GM12878 (cell line): ENCODE measurements around the gene RNF181. TPM values are rescaled to one million over a fixed set of nuclear protein-coding genes. Genes with fewer than 3 reads are reported as not detected.

Experiments used
- ATAC-seq: fragments of 200-7000 bp; cut with Tn5 transposase; 3 replicates; pipeline ENCODE4 v1.9.1; 2020; ENCODE audit warnings: mild to moderate bottlenecking, moderate library complexity
- BruUV-seq: library from RNA; stranded (reverse); fragments of 400-500 nt; replicated peaks from 2 replicates; lab custom pipeline; 2021; lab: Mats Ljungman, UMichigan
- CTCF ChIA-PET: fragments of 300-600 bp; sonication (Branson Sonifier 250); formaldehyde crosslinking; extraction: SDS; loops from one replicate; lab custom pipeline; 2021; ENCODE audit warnings: inconsistent platforms; lab: Yijun Ruan, JAX
- POLR2A ChIA-PET: fragments of 350-600 bp; formaldehyde crosslinking; extraction: SDS; loops from one replicate; lab custom pipeline; 2021; ENCODE audit warnings: inconsistent platforms; lab: Charles Lee
- RAD21 ChIA-PET: fragments of 300-600 bp; sonication (Branson Sonifier 250); formaldehyde crosslinking; loops from one replicate; lab custom pipeline; 2023; ENCODE audit warnings: antibody characterized with exemption; ENCODE audit not compliant: unreplicated experiment; lab: Charles Lee
- SMC1A ChIA-PET: fragments of 300-600 bp; sonication (Branson Sonifier 250); formaldehyde crosslinking; loops from one replicate; lab custom pipeline; 2023; ENCODE audit not compliant: unreplicated experiment, uncharacterized antibody; lab: Charles Lee
- DNase-seq: peaks from one replicate; pipeline ENCODE4 v3.0.0-alpha.2; 2011; ENCODE audit warnings: low read depth, low spot score
- FAIRE-seq: peaks from 3 replicates; lab custom pipeline; 2011; peaks lifted over from hg19 to GRCh38; lab: Jason Lieb, UNC
- H2AFZ ChIP-seq: 2 replicates; pipeline ENCODE4 v1.6.0; 2011; ENCODE audit warnings: low read depth, low read length, control low read depth; ENCODE audit not compliant: control insufficient read depth
- H3K27ac ChIP-seq: 2 replicates; pipeline ENCODE4 v1.5.1; 2011; ENCODE audit warnings: control low read depth; ENCODE audit not compliant: control insufficient read depth, insufficient read depth
- H3K27me3 ChIP-seq, 2 experiments: replicated peaks in 1 of 2; 2 replicates each; pipeline versions ENCODE4 v1.6.0 to v1.6.1; 2011; ENCODE audit warnings: low read length in 1 of 2; ENCODE audit not compliant: control insufficient read depth in 2 of 2, insufficient read depth in 2 of 2
- H3K36me3 ChIP-seq, 2 experiments: 2 replicates each; pipeline ENCODE4 v1.5.1; 2011; ENCODE audit warnings: low read length in 1 of 2; ENCODE audit not compliant: control insufficient read depth in 2 of 2, insufficient read depth in 2 of 2
- H3K4me1 ChIP-seq: 2 replicates; pipeline ENCODE4 v1.6.1; 2011; ENCODE audit warnings: mild to moderate bottlenecking, low read length, moderate library complexity, mixed read lengths; ENCODE audit not compliant: control insufficient read depth, insufficient read depth
- H3K4me2 ChIP-seq: 2 replicates; pipeline ENCODE4 v1.6.0; 2011; ENCODE audit warnings: control low read depth; ENCODE audit not compliant: control insufficient read depth, insufficient read depth
- H3K4me3 ChIP-seq: fragments of 200-600 bp; sonication (generic); 2 replicates; pipeline ENCODE4 v1.5.1; 2016
- H3K79me2 ChIP-seq: 2 replicates; pipeline ENCODE4 v1.6.0; 2011; ENCODE audit warnings: low read length; ENCODE audit not compliant: control insufficient read depth, insufficient read depth
- H3K9ac ChIP-seq: 2 replicates; pipeline ENCODE4 v1.8.0; 2011; ENCODE audit warnings: low read length, control low read depth, mixed read lengths; ENCODE audit not compliant: control insufficient read depth, insufficient read depth
- H3K9me3 ChIP-seq: replicated peaks from 3 replicates; pipeline ENCODE4 v1.5.1; 2011; ENCODE audit warnings: mild to moderate bottlenecking, low read length; ENCODE audit not compliant: control insufficient read depth, insufficient read depth
- H4K20me1 ChIP-seq: 2 replicates; pipeline ENCODE4 v1.6.0; 2011; ENCODE audit not compliant: control insufficient read depth, insufficient read depth
- ATF7 ChIP-seq: fragments of 450-650 bp; IDR thresholded peaks from 2 replicates; pipeline ENCODE4 v1.6.1; 2016; ENCODE audit warnings: low read depth, mild to moderate bottlenecking
- CTCF ChIP-seq, 3 experiments: IDR thresholded peaks in 2 of 3; conservative IDR thresholded peaks in 1 of 3; 2 replicates each; pipeline ENCODE4 v1.5.1; 2011; ENCODE audit warnings: low read depth in 3 of 3, low read length in 3 of 3, mild to moderate bottlenecking in 3 of 3, control low read depth in 2 of 3, moderate library complexity in 2 of 3, inconsistent platforms in 1 of 3, mixed read lengths in 1 of 3; ENCODE audit not compliant: control insufficient read depth in 2 of 3, insufficient read depth in 1 of 3; ENCODE audit errors: extremely low read depth in 1 of 3
- EED ChIP-seq: sonication (generic); IDR thresholded peaks from 2 replicates; pipeline ENCODE4 v1.6.1; 2016; ENCODE audit warnings: antibody characterized with exemption, low read depth
- FOXM1 ChIP-seq: IDR thresholded peaks from 2 replicates; pipeline ENCODE4 v1.6.1; 2012; ENCODE audit warnings: low read depth, mild to moderate bottlenecking, inconsistent platforms, low read length, moderate library complexity
- HDGF ChIP-seq: fragments of 450-650 bp; IDR thresholded peaks from 2 replicates; pipeline ENCODE4 v1.6.1; 2016; ENCODE audit warnings: antibody characterized with exemption
- POU2F2 ChIP-seq: IDR thresholded peaks from 3 replicates; pipeline ENCODE4 v1.6.1; 2011; ENCODE audit warnings: low read depth, mild to moderate bottlenecking, low read length, borderline replicate concordance
- RAD21 ChIP-seq: IDR thresholded peaks from 2 replicates; pipeline ENCODE4 v1.6.1; 2011; ENCODE audit warnings: mild to moderate bottlenecking, low read depth, low read length, moderate library complexity; ENCODE audit not compliant: insufficient read depth
- RUNX3 ChIP-seq: IDR thresholded peaks from 2 replicates; pipeline ENCODE4 v1.6.1; 2012; ENCODE audit warnings: low read length, inconsistent platforms
- SMARCA5 ChIP-seq: fragments of 450-650 bp; IDR thresholded peaks from 2 replicates; pipeline ENCODE4 v1.6.1; 2017; ENCODE audit warnings: mild to moderate bottlenecking
- SMC3 ChIP-seq: IDR thresholded peaks from 2 replicates; pipeline ENCODE4 v1.6.1; 2011; ENCODE audit warnings: low read length, improper control_type of control experiment, borderline replicate concordance
- USF1 ChIP-seq: IDR thresholded peaks from 2 replicates; pipeline ENCODE4 v1.6.1; 2011; ENCODE audit warnings: borderline replicate concordance, low read depth, mild to moderate bottlenecking, moderate library complexity, mixed read lengths, low read length; ENCODE audit not compliant: insufficient read depth; ENCODE audit errors: extremely low read length
- YY1 ChIP-seq: IDR thresholded peaks from 2 replicates; pipeline ENCODE4 v1.6.1; 2011; ENCODE audit warnings: low read depth, mild to moderate bottlenecking, low read length
- ZBTB4 ChIP-seq: fragments of 450-650 bp; formaldehyde crosslinking; IDR thresholded peaks from 2 replicates; pipeline ENCODE4 v1.4.0; 2022; ENCODE audit warnings: mild to moderate bottlenecking, moderate library complexity
- WGBS: methylation state at CpG from one replicate; pipeline ENCODE4 v1.1.6; 2016; ENCODE audit warnings: low lambda C conversion rate; ENCODE audit not compliant: insufficient replicate concordance, insufficient coverage; ENCODE audit errors: missing lambda C conversion rate; 5-methylcytosine and 5-hydroxymethylcytosine counted together
- in situ Hi-C: fragments of 300-500 bp; cut with MboI; formaldehyde crosslinking; loops from 9 replicates; pipeline ENCODE4 v1.14.3; 2018; ENCODE audit warnings: mixed read lengths
- intact Hi-C: fragments of 100-400 bp; cut with micrococcal nuclease; formaldehyde crosslinking; loops from one replicate; pipeline ENCODE4 v1.14.2; 2022; ENCODE audit not compliant: unreplicated experiment
- polyA plus RNA-seq, 11 experiments: library from polyadenylated mRNA; depleted of rRNA in 4 of 11; unstranded in 6 of 11; stranded (reverse) in 5 of 11; fragments of >200 nt; fragmentation: Nextera tagmentation in 4 of 11; fragmentation: Illumina TruSeq in 1 of 11; extraction: Ambion mirVana in 4 of 11; extraction: Trizol in 1 of 11; gene quantifications; 1 replicate in 1 of 11; 2 replicates in 10 of 11; pipeline versions ENCODE4 v1.2.1 to v1.2.3, GENCODE V29; 2011 to 2016; ENCODE audit warnings: inconsistent platforms in 2 of 11, missing spikeins in 2 of 11, low read depth in 1 of 11
- total RNA-seq, 4 experiments: library from RNA; depleted of rRNA in 3 of 4; stranded (reverse); fragments of >200 nt in 3 of 4; fragmentation: Illumina TruSeq in 1 of 4; extraction: Trizol in 1 of 4; gene quantifications; 2 replicates each; pipeline versions ENCODE4 v1.2.1 to v1.2.3, GENCODE V29; 2013 to 2021

The RNF181 gene
- total and polyA plus RNA-seq, 10 of the 15 experiments (the other 5 are each of a cell fraction or from before 2014, with no cell fraction given) = 101 to 409 (median 213) TPM

DNA sequence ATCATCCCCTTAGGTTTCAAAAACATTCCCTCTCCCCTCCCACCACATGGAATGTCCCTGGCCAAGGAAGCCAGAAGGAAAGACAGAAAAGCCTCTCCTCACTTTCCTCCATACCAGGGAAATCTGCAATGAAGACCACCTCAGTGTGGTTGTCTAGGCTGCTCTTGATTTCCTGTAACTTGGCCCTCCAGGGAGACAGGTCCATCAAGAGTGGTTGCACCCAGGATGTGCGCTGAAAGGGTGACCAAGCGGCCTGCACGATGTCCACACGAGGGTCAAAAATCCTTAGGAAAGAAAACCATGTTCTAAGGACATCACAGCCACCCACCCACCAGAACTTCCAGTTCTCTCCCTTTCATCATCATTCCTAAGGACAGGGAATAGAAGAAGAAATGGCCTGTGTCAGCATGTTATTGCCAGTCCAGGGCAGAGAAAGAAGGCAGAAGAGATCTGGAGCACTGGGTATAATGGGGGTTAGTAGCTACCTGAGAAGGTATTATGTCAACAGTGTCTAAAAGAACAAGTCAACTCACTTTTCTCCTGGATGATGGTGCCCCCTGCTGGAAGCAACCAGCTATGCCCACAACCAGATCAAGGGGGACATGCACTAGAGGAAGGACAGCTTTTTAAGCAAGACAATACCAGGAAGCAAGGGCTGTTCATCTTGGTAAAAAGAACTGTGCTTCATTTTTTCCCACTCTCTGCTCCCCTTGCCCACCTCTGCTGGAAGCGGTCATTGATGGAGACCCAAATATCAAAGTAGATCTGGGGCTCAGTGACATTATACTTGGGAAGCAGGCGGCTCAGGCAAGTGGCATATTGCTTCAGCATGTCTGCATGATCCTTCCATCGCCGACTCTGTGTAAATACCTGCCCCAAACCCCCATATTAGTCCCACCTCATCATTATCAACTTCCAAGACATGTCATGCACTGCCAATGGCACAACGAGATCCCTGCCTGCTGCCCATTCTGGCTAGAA lies 43.6 kb upstream of the RNF181 start:
- no peak overlapping the region for H3K27ac ChIP-seq
- no peaks in the 10 kb centered on the region for H3K27me3 ChIP-seq
- H3K4me1 ChIP-seq = no peaks in the 10 kb centered on the region
- no peak overlapping the region for H2AFZ ChIP-seq
- SMC1A ChIA-PET = interaction anchor here (0.6 to 6.3 kb wide), 21 partner anchors 8 to 283 kb away, joined by 3 to 201 read pairs (median 4); partner anchors contain the start of genes GGCX, MAT2A, RETSAT and RNF181
- H4K20me1 ChIP-seq = no peaks in the 10 kb centered on the region
- no peaks in the 10 kb centered on the region for H3K9me3 ChIP-seq
- peak; percentile 91 for ATAC-seq
- WGBS = 61% methylated on average over 9 of the region's 9 CpGs
- CTCF ChIA-PET = interaction anchor here (0.7 to 10.4 kb wide), 32 partner anchors 9 to 261 kb away, joined by 3 to 336 read pairs (median 5); partner anchors contain the start of genes GGCX, MAT2A, RNF181 and SH2D6
- peak; percentile 56 for DNase-seq
- no peak overlapping the region for H3K9ac ChIP-seq
- POLR2A ChIA-PET = interaction anchor here (0.9 to 2.6 kb wide), 6 partner anchors 10 to 162 kb away, joined by 3 to 17 read pairs (median 5); no protein-coding TSS in a partner anchor
- H3K79me2 ChIP-seq = no peaks in the 10 kb centered on the region
- no peak overlapping the region for H3K4me2 ChIP-seq
- intact Hi-C loops = loop anchor here (1.0 to 5.0 kb wide), 4 partner anchors 132 to 250 kb away; partner anchors contain the start of gene TGOLN2
- FAIRE-seq = peak; percentile 99
- RAD21 ChIA-PET = interaction anchor here (0.5 to 7.7 kb wide), 25 partner anchors 9 to 286 kb away, joined by 3 to 179 read pairs (median 3); partner anchors contain the start of genes ELMOD3, GGCX, MAT2A and RETSAT
- in situ Hi-C loops = no loop called here
- H3K4me3 ChIP-seq = no peak overlapping the region
- no TSS peak for BruUV-seq
- H3K36me3 ChIP-seq = peaks cover 8 to 20% of the 10 kb centered on the region in 2 experiments
- TF ChIP-seq POU2F2 = 0 out of 3 replicates have a peak, but pooled peaks have one; percentile 40
- 0 out of 2 replicates have a peak, but pooled peaks have one; percentile 56 for TF ChIP-seq FOXM1
- no peak for TF ChIP-seq ZBTB4 (CRISPR knock-in tag)
- peak; percentile 38; the same call in 1 of the 2 replicates for TF ChIP-seq RUNX3
- peak; percentile 40; the same call in 1 of the 2 replicates for TF ChIP-seq HDGF
- TF ChIP-seq YY1 = peak; percentile 69
- peak; percentile 95 for TF ChIP-seq RAD21
- TF ChIP-seq SMC3 = peak; percentile 96
- peak; percentile 84 to 93 (median 92) for TF ChIP-seq CTCF (IDR thresholded peaks at IDR 0.05 in 2 of 3, conservative IDR thresholded peaks at IDR 0.05 in 1 of 3; ENCODE audit: control insufficient read depth in 2 of 3, extremely low read depth in 1 of 3, insufficient read depth in 1 of 3, low read depth in 3 of 3, low read length in 3 of 3)
- 0 out of 2 replicates have a peak, but pooled peaks have one; percentile 38 for TF ChIP-seq SMARCA5
- TF ChIP-seq ATF7 = peak; percentile 34; the same call in 1 of the 2 replicates
- no peak for TF ChIP-seq USF1
- no peak for TF ChIP-seq EED
